GM20000 (cell line): ENCODE results near the gene MAJIN.

ENCODE experiments used
- DNase-seq: peaks from one replicate; pipeline ENCODE4 v3.0.0; 2012; ENCODE audit warnings: low spot score
- TF ChIP-seq, protein P1 (sequence below): IDR thresholded peaks from 2 replicates; pipeline ENCODE4 v1.5.1; 2012; ENCODE audit warnings: mild to moderate bottlenecking, control low read depth; ENCODE audit errors: extremely low read depth, missing control alignments

Gene MAJIN

DNA sequence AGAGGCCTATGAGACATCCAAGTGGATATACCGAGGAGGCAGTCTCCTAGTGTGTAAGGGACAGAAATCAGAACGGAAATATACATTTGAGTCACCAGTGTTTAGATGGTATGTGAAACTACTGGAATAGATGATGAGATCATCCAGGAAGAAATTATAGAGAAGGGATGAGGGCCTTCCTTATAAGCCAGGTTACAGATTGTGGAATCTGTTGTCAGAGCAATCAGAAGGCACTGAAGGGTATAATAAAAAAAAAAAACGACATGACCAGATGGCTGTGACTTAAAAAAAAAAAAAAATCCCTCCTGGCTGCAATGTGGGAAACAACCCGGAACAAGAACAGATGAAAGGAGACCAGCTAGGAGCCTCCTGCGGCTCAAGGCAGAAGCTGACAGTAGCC, 2.7 kb downstream of the MAJIN start:
- TF ChIP-seq, protein P1, sequence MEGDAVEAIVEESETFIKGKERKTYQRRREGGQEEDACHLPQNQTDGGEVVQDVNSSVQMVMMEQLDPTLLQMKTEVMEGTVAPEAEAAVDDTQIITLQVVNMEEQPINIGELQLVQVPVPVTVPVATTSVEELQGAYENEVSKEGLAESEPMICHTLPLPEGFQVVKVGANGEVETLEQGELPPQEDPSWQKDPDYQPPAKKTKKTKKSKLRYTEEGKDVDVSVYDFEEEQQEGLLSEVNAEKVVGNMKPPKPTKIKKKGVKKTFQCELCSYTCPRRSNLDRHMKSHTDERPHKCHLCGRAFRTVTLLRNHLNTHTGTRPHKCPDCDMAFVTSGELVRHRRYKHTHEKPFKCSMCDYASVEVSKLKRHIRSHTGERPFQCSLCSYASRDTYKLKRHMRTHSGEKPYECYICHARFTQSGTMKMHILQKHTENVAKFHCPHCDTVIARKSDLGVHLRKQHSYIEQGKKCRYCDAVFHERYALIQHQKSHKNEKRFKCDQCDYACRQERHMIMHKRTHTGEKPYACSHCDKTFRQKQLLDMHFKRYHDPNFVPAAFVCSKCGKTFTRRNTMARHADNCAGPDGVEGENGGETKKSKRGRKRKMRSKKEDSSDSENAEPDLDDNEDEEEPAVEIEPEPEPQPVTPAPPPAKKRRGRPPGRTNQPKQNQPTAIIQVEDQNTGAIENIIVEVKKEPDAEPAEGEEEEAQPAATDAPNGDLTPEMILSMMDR: no peak
- no peak for DNase-seq

DNA sequence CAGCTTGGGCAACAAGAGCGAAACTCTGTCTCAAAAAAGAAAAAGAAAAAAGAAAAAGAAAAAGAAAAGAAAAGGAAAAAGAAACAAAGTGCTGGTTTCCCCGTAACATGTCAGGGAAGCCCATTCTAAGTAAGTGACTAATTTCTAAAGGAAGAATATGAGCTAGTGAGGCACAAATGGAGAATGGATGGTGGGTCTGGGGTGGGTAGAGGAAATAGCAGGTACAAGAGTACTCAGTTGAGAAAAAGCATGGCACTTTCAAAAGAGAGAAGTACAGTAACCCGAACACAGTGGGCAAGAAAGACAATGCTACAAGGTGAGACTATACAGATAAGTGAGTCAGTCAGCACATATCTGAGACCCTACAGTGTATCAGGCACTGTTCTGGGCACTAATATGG, 4.5 kb downstream of the MAJIN start:
- TF ChIP-seq, protein P1: no peak
- no peak for DNase-seq

DNA sequence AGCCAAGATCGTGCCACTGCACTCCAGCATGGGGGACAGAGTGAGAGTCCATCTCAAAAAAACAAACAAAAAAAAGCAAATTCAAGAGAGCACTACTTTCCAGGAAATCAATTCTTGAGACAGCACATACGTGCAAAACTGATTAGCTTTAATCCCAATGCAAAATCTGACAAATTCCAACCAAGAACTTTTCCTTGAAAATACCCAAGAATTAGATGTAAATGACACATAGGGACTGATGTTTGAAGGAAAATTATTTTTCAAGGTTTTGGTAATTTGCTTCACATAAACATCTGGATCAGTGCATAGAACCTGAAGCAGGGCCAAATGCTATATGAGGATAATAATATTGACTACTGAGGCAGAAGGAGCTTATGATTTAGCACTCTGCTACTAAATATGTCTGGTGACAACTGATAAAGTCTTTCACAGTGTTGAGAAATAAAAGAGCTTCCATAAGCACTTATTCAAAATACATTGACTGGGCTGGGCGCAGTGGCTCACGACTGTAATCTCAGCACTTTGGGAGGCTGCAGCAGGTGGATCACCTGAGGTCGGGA, 8.8 kb downstream of the MAJIN start:
- TF ChIP-seq, protein P1: no peak
- DNase-seq: no peak

DNA sequence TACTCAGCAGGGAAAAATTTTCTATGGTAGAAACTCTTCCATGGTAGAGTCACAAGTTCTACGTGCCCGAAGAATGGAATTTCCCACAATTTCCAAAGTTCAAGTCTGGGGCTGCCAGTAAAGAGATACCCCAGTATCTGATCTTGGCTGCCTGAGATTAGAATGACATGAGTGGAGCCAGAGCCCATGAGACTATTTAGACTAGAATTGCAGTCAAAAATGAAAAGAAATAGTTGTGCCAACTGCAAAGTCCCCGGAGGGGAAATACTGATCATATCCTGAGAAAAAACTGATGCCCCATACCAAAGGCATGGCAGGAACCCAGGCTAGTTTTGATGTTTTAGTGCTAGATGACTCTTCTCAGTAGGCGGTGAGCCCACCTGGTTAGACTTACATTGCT, 11.2 kb downstream of the MAJIN start:
- DNase-seq: no peak
- TF ChIP-seq, protein P1: no peak

DNA sequence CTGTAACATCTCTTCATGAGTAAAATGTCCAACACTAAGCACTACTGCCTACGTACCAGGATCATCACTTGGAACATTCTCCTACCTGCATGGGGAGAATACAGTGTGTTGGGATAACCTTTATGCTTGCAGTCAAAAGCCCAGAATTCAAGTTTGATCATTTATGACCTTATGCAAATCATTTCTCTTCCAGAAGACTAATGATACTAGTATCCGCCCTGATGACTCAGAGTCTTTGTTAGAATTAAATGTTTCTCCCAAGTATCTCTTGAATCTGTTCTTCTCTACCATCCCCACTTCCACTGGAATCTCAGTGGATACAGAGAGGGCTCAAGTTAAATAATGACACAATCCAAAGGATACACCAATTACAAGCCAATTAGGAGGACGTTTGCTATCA, 12.4 kb downstream of the MAJIN start:
- TF ChIP-seq, protein P1: no peak
- no peak for DNase-seq

DNA sequence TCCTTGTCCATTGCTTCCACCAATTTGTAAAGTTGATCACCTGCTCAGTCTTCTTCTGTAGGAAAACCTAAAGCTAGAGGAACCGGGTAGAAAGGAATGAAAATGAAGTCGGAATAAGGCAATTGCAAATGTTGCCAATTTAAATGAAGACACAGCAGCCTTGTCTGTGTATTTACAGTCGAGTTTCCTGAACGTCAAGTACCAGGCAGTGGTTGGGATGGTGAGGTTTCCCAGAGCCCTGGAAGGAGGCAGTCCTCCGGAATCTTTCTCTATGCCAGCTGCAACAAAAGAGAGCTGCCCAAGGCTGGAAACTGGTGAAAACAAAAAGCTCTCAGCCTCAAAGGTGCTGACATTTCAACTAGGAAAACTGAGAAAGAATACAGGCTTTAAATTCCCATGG, 17.7 kb downstream of the MAJIN start:
- TF ChIP-seq, protein P1: no peak
- no peak for DNase-seq

DNA sequence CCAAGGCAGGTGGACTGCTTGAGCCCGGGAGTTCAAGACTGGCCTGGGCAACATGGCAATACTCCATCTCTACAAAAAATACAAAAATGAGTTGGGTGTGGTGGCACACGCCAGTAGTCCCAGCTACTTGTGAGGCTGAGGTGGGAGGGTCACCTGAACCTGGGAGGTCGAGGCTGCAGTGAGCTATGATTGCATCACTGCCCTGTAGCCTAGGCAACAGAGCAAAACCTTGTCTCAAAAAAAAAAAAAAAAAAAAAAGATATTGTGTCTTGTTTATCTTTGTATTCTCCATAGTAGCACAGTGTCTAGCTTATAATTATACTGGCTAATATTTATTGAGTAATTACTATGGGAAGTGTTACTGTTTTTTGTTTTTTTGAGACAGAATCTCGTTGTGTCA, 20.4 kb downstream of the MAJIN start:
- TF ChIP-seq, protein P1: no peak
- no peak for DNase-seq
